ENCODE results near the gene NYAP1.
"Not testable (repeated sequence)": the region's sequence is repeated elsewhere in the genome, so short reads cannot be mapped to it uniquely, and the experiment has no call there.

NYAP1 gene

GRCh38 chr7:100483722-100484672, at the start of gene NYAP1:
TSS of gene NYAP1 (plus strand) at chr7:100483927. CDS start at chr7:100485312, 1,385 bp downstream.
- DNase-seq = peak; percentile 59

GRCh38 chr7:100434297-100435144, 49.2 kb upstream of the NYAP1 start:
- no peak for DNase-seq

- DNase-seq = peak; percentile 45
Observed at GRCh38 chr7:100435401-100436304, 48.1 kb upstream of the NYAP1 start.

DNA sequence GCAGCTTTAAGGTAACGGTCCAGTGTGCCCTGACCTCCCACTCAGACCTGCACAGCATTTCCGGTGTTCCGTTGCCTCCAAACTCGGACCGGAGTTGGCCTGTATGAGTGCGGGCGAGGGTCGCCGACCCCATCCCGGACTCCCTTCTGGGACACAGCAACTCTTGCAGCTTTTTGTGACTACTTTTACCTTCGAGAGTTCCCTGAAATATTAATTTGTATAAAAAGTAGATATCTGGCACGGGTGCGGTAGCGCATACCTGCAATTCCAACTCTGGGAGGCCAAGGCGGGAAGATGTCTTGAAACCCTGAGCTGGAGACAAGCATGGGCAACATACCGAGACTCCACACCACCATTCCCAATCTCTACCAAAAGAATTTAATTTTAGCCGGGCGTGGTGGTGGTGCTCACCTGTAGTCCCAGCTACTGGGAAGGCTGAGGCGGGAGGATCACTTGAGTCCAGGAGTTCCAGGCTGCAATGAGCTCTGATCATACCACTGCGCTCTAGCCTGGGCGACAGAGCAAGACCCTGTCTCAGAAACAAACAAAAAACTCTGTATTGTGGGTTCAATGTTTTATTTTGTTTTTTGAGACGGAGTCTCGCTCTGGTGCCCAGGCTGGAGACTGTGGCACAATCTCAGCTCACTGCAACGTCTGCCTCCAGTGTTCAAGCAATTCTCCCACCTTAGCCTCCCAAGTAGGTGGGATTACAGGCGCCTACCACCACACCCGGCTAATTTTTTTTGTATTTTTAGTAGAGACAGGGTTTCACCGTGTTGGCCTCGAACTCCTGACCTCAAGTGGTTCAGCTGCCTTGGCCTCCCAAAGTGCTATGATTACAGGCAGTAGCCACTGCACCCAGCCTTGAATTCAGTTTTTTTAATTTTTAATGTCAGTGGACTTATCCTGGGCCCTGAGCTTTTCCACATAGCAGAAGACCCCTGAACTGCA, 46.3 kb upstream of the NYAP1 start:
- no peak for DNase-seq

- no peak for DNase-seq
Observed at GRCh38 chr7:100438172-100438571, 45.6 kb upstream of the NYAP1 start.

DNA sequence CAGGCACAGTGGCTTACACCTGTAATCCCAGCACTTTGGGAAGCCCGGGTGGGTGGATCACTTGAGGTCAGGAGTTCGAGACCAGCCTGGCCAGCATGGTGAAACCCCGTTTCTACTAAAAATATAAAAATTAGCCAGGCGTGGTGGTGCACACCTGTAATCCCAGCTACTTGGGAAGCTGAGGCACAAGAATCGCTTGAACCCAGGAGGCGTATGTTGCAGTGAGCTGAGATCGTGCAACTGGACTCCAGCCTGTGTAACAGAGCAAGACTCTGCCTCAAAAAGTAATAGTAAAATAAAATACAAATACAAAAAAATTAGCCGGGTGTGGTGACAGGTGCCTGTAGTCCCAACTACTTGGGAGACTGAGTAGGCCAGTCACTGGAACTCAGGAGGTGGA, 45.0 kb upstream of the NYAP1 start:
- DNase-seq = not testable (repeated sequence)

GRCh38 chr7:100439244-100439643, 44.5 kb upstream of the NYAP1 start:
- not testable (repeated sequence) for DNase-seq

DNA sequence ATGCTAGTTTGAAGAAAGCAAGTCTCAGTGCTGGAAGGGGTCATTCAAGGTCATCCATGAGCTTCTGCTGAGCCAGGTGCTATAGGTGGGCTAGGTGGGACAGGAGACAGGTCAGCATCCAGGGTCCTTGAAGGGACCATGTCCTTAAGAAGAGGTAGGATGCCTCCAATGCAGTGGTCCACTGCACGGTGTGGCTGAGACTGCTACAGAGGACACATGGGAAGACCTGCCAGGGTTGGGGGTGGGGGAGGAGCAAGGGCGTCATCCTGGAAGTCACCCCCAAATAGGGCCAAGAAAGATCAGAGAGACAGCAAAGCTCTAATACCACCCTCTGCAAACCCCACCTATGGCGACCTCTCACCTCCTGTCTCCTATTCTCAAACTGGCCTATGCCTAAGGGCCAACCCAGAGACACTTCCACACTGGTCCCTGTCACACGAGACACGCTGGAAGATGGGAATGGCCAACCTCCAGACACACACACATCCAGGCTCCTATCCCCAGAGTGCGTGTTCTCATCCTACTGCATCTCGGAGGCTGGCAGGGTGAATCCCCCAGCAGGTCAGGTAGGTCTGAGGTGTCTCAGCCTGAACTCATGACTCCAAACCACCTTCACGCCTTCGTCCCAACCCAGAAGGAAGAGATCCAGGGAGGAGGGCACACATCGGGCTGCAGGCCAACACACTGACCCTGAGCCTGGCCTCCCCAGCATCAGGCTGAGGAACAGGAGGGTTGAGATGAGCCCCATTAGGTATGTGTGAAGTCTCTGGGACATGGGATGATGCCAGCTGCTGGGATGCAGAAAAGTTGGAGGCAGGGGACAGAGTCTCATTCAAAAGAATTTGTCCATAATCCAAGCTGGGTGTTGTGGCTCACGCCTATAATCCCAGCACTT, 41.8 kb upstream of the NYAP1 start:
- DNase-seq = no peak

DNA sequence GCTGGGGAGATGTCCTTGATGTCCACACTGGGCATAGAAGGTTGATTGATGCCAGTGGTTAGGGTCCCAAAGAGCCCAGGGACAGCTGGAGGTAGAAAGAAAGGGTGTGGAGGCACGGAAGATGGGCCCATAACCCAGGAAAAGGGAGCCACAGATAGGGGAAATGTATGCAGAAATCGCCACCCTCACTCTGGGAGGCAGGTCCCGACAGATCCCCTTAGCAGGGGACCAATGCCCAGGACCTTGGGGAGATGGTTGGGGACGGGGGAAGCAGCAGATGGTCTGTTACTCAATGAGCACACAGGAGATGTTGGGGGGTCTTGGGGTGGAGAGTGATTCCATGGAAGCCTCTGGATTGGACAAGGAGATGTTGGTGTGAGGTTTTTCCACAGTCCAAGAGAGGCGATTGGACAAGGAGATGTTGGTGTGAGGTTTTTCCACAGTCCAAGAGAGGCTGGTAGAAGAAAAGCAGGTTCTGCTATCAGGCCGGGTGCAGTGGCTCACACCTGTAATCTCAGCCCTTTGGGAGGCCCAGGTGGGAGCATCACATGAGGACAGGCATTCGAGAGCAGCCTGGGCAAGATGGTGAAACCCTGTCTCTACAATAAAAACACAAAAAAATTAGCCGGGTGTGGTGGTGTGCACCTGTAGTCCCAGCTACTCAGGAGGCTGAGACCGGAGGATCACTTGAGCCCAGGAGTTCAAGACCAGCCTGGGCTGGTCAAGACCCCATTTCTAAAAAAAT, 40.5 kb upstream of the NYAP1 start:
- DNase-seq = no peak

DNA sequence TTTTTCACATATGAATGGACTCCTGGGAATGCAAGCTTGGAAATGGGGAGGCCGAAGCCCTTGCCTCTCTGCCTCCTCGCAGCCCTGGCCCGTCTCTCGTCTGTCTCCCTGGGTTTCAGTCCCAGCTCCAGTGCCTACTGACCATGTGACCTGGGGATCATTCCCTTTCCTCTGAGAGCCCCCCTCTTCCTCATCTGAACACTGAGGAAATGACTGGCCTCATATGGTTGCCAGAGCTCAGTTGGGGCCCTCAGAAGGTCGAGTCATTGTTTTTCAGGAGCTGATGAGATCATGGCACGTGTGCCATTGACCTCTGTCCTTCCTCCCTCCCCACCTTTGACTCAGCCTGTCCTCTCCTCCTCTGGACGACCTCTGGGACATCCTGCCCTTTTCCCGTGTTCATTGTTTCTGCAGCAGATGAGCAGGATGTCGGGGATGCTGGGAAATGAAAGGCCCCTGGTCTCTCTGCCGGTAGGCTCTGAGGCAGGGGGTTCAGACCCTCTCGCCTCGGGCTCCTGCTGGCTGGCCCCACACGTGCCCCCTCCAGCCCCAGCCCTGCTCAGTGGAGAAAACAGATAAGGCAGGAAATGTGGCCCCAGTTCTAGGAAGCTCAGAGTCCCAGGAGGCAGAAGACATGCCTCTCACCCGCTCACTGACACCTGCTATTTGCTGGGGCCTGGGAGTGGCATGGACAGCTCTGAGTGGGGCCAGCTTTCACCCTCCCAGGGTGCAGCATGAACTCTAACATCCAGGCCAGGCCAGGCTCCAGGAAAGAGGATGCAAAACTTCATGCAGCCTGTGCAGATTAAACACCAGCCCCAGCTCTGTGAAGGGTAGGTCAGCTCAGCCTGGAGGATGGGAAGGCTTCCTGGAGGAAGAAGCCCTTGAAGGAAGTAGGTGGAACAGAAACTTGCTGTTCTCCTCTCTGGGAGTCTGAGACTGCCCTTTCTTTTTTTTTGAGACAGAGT, 39.1 kb upstream of the NYAP1 start:
- DNase-seq = peak; percentile 42

DNA sequence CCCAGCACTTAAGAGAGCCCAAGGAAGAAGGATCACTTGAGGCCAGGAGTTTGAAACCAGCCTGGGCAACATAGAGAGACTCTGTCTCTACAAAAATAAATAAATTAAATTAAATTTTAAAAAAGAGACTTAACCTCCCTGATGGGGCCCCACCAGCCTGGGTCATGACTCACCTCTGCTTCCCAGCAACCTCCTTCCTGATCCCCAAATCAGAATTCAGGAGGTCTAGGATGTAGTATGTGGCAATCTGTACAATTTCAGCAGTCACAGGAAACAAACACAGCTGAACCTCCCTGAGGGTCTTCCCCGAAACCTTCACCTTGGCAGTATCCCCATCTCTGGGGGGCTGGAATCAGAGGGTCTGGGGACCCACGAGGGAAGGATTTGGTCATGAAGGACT, 37.7 kb upstream of the NYAP1 start:
- DNase-seq = no peak

- not testable (repeated sequence) for DNase-seq
Observed at GRCh38 chr7:100447363-100447762, 36.4 kb upstream of the NYAP1 start.

GRCh38 chr7:100449190-100449795, 34.4 kb upstream of the NYAP1 start:
- DNase-seq = no peak

- no peak for DNase-seq
Observed at GRCh38 chr7:100452513-100452912, 31.2 kb upstream of the NYAP1 start.

DNA sequence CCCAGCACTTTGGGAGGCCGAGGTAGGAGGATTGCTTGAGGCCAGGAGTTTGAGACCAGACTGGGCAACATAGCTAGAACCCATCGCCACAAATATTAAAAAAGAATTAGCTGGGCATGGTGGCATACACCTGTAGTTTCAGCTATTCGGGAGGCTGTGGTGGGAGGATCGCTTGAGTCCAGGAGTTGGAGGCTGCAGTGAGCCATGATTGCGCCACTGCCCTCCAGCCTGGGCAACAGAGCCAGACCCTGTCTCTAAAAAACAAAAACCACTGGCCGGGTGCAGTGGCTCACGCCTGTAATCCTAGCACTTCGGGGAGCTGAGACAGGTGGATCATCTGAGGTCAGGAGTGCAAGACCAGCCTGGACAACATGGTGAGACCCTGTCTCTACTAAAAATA, 29.9 kb upstream of the NYAP1 start:
- not testable (repeated sequence) for DNase-seq

- DNase-seq = no peak
Observed at GRCh38 chr7:100455206-100455605, 28.5 kb upstream of the NYAP1 start.

DNA sequence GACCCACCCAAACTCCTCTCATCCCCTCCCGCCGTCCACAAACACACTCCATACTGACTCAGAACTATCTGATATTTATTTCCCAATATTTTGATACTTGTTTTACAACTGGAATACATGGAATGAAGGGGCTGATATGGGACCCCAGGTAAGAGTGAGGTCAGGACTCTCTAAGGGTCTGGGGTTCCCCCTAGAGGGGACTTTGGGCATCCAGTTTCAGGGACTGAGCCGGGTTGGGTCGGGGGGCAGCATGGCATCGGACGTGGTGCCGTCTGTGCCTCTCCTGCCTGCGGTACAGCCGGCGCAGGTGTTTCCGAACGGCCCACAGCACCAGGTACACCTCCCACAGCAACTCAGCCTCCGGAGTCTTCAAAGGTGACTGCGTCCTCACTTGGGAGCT, 27.2 kb upstream of the NYAP1 start:
- DNase-seq = no peak

- DNase-seq = no peak
Observed at GRCh38 chr7:100457033-100457432, 26.7 kb upstream of the NYAP1 start.

All from CD4-positive, alpha-beta T cell treated with Interferon gamma for 1 hour (primary cell).